Spleen (tissue), 11 donors: ENCODE data around the gene PRPSAP1. TPM values are rescaled to one million over a fixed set of nuclear protein-coding genes. Genes with fewer than 3 reads are reported as not detected.
A peak's percentile ranks its signal among the peaks of the same experiment; 100 is the strongest.

Experiments used
- DNase-seq: peaks from one replicate; pipeline ENCODE4 v3.0.0-alpha.2; 2020
- H3K27ac ChIP-seq, 8 donors: fragments of 200-600 bp; sonication (generic) in 7 of 8; 1 replicate in 4 of 8; 2 replicates in 4 of 8; pipeline versions ENCODE4 v1.5.0 to v1.8.0; 2016 to 2021; ENCODE audit warnings: inconsistent platforms in 4 of 8, mild to moderate bottlenecking in 4 of 8, moderate library complexity in 1 of 8
- H3K27me3 ChIP-seq, 7 donors: fragments of 200-600 bp; sonication (generic) in 6 of 7; replicated peaks in 1 of 7; 1 replicate in 4 of 7; 2 replicates in 3 of 7; pipeline versions ENCODE4 v1.5.0 to v1.8.0; 2016 to 2021; ENCODE audit warnings: inconsistent platforms in 3 of 7, mild to moderate bottlenecking in 1 of 7
- H3K36me3 ChIP-seq, 6 donors: fragments of 200-600 bp; sonication (generic) in 5 of 6; 1 replicate in 4 of 6; 2 replicates in 2 of 6; pipeline versions ENCODE4 v1.5.0 to v1.8.0; 2016 to 2021; ENCODE audit warnings: inconsistent platforms in 2 of 6
- H3K4me1 ChIP-seq, 6 donors: fragments of 200-600 bp; sonication (generic) in 5 of 6; 1 replicate in 3 of 6; 2 replicates in 3 of 6; pipeline versions ENCODE4 v1.5.0 to v1.8.0; 2016 to 2021; ENCODE audit warnings: inconsistent platforms in 3 of 6
- H3K4me3 ChIP-seq, 8 donors: fragments of 200-600 bp; sonication (generic) in 7 of 8; 1 replicate in 4 of 8; 2 replicates in 4 of 8; pipeline versions ENCODE4 v1.5.0 to v1.8.0; 2016 to 2021; ENCODE audit warnings: inconsistent platforms in 4 of 8, mild to moderate bottlenecking in 4 of 8, moderate library complexity in 2 of 8
- H3K9me3 ChIP-seq, 8 donors: fragments of 200-600 bp; sonication (generic) in 7 of 8; 1 replicate in 4 of 8; 2 replicates in 4 of 8; pipeline versions ENCODE4 v1.5.0 to v1.8.0; 2016 to 2021; ENCODE audit warnings: inconsistent platforms in 4 of 8
- POLR2A ChIP-seq, 3 donors: fragments of 450-650 bp; IDR thresholded peaks; one replicate each; pipeline ENCODE4 v1.5.1; 2017; ENCODE audit warnings: antibody characterized with exemption in 3 of 3, mild to moderate bottlenecking in 1 of 3
- POLR2AphosphoS5 ChIP-seq, 3 donors: sonication (generic); formaldehyde crosslinking; IDR thresholded peaks; one replicate each; pipeline ENCODE4 v1.5.1; 2017; ENCODE audit warnings: antibody characterized with exemption in 3 of 3
- WGBS, 5 donors: extraction: QIAGEN DNeasy Blood & Tissue Kit in 3 of 5; methylation state at CpG; one replicate each; pipeline versions ENCODE4 v1.1.5 to v1.1.7; 2013 to 2018; 5-methylcytosine and 5-hydroxymethylcytosine counted together
- intact Hi-C: fragments of 100-400 bp; cut with DNase I; formaldehyde crosslinking; loops from one replicate; pipeline ENCODE4 v1.15.0; 2023; ENCODE audit warnings: low total_unique reads
- polyA plus RNA-seq, 3 donors: library from polyadenylated mRNA; stranded (reverse); fragments of 200-250 nt; gene quantifications; one replicate each; pipeline ENCODE4 v1.2.1, GENCODE V29; 2013
- small RNA-seq, 4 donors: library from RNA; depleted of rRNA; stranded (forward); fragments of <200 nt; gene quantifications; one replicate each; pipeline ENCODE3, GENCODE V24; 2016
- total RNA-seq, 7 donors: library from RNA; depleted of rRNA in 3 of 7; stranded (reverse); fragments of >200 nt in 3 of 7; fragmentation: NEBNext Ultra II Directional in 4 of 7; extraction: Animal tissue kit (Norgen Biotek cat#: 25700) in 4 of 7; gene quantifications; one replicate each; pipeline versions ENCODE4 v1.1.0 to v1.2.1, GENCODE V29; 2016 to 2021
- TF ChIP-seq, protein P1 (sequence below), 11 experiments: fragments of 200-600 bp in 7 of 11; fragments of 450-650 bp in 4 of 11; sonication (generic) in 4 of 11; IDR thresholded peaks in 8 of 11; conservative IDR thresholded peaks in 3 of 11; 1 replicate in 7 of 11; 2 replicates in 4 of 11; pipeline versions ENCODE4 v1.4.0 to v1.8.0; 2016 to 2021; ENCODE audit warnings: antibody characterized with exemption in 11 of 11, inconsistent platforms in 4 of 11, mild to moderate bottlenecking in 1 of 11
- donor health status: healthy with polysubstance abuse.
- donor health status: DM: no; HTN: no; CAD: no; lungs with moderate emphysema.
- donor health status: DM: no; HTN: no; CAD: no.
- donor health status: Bipolar disorder and iron deficiency.
- donor health status: healthy.
- donor health status: DM: no; HTN: no; CAD: no.
- donor health status: DM: yes; HTN: yes; CAD: no.

PRPSAP1 gene
- total and polyA plus RNA-seq, 10 donors: 17.5 to 54.1 (median 35.8) TPM

DNA sequence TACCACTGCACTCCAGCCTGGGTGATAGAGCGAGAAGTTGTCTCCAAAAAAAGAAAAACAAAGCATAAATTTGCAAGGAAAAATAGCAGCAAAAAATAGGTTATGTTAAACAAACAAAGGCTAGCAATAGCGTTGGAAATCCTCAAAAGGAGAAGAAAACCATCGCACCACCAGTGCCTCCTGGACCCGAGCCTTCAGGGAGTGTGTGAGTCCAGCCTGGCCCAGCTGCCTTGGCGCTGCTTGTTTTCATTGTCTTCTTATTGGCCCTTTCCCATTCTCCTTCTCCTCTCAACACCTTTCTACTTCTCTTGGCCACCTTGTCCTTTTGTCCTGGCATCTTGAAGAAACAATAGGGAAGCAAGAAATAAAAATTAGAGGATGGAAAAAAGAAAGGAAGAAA, 93.0 kb downstream of the PRPSAP1 start:
- WGBS, 5 donors: 65 to 90% (median 72%) methylated on average over 5 of the region's 5 CpGs
- Histone ChIP-seq H3K27me3 (no peaks in the 10 kb centered on the region), H3K4me1 (peaks cover 16 to 68% (median 50%) of the 10 kb centered on the region in 6 donors), H3K27ac (peak overlapping the region in 3 of 8 donors; percentile 40 to 99 (median 99)), H3K36me3 (no peaks in the 10 kb centered on the region), H3K4me3 (no peak overlapping the region), H3K9me3 (no peaks in the 10 kb centered on the region)
- no peak for DNase-seq
- TF ChIP-seq POLR2AphosphoS5 (IDR thresholded peaks at IDR 0.05) (no peak), POLR2A (IDR thresholded peaks at IDR 0.05) (no peak)
- TF ChIP-seq, protein P1, sequence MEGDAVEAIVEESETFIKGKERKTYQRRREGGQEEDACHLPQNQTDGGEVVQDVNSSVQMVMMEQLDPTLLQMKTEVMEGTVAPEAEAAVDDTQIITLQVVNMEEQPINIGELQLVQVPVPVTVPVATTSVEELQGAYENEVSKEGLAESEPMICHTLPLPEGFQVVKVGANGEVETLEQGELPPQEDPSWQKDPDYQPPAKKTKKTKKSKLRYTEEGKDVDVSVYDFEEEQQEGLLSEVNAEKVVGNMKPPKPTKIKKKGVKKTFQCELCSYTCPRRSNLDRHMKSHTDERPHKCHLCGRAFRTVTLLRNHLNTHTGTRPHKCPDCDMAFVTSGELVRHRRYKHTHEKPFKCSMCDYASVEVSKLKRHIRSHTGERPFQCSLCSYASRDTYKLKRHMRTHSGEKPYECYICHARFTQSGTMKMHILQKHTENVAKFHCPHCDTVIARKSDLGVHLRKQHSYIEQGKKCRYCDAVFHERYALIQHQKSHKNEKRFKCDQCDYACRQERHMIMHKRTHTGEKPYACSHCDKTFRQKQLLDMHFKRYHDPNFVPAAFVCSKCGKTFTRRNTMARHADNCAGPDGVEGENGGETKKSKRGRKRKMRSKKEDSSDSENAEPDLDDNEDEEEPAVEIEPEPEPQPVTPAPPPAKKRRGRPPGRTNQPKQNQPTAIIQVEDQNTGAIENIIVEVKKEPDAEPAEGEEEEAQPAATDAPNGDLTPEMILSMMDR (IDR thresholded peaks at IDR 0.05 in 8 of 11, conservative IDR thresholded peaks at IDR 0.05 in 3 of 11): no peak
- intact Hi-C loops: no loop called here

DNA sequence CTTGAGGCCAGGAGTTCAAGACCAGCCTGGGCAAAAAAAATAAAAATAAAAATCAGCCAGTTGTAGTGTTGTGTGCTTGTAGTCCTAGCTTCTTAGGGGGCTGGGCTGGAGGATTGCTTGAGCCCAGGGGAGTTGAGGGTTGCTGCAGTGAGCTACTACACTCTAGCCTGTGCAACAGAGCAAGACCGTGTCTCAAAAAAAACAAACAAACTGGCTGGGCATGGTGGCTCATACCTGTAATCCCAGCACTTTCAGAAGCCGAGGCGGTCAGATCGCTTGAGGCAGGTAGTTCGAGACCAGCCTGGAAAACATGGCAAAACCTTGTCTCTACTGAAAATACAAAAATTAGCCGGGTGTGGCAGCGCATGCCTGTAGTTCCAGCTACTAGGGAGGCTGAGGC, 93.5 kb downstream of the PRPSAP1 start:
- WGBS, 5 donors: 83 to 91% (median 88%) methylated on average over 7 of the region's 7 CpGs
- Histone ChIP-seq H3K4me3 (no peak overlapping the region), H3K27ac (peak overlapping the region in 2 of 8 donors; percentile 40 to 99), H3K4me1 (peaks cover 16 to 68% (median 50%) of the 10 kb centered on the region in 6 donors), H3K9me3 (no peaks in the 10 kb centered on the region), H3K36me3 (no peaks in the 10 kb centered on the region), H3K27me3 (no peaks in the 10 kb centered on the region)
- no peak for DNase-seq
- intact Hi-C loops: no loop called here
- TF ChIP-seq, protein P1 (IDR thresholded peaks at IDR 0.05 in 8 of 11, conservative IDR thresholded peaks at IDR 0.05 in 3 of 11): no peak
- TF ChIP-seq POLR2A (IDR thresholded peaks at IDR 0.05) (no peak), POLR2AphosphoS5 (IDR thresholded peaks at IDR 0.05) (no peak)

Small RNAs within 50 kb of the gene (small RNA-seq; reads per million reads assigned to genes)
- gene RF00019: 0 reads per million in 4 donors
- 0 reads per million in 4 donors for gene RNU6-24P

Other genes starting within 250 kb of the PRPSAP1 start
- gene FOXJ1, start 212.7 kb downstream of the PRPSAP1 start, total RNA-seq: under 1 TPM in 1 of 7 donors, not detected in 6; 0.13 TPM
- gene FOXJ1, start 212.7 kb downstream of the PRPSAP1 start, polyA plus RNA-seq: under 1 TPM in 1 of 3 donors, not detected in 2; 0.05 TPM
- gene RNF157, start 113.4 kb downstream of the PRPSAP1 start, total RNA-seq: 10 to 100 TPM in 3 of 7 donors, 1 to 10 TPM in 4; 6.8 to 13.0 (median 8.6) TPM
- 1 to 10 TPM in 2 of 3 donors, under 1 TPM in 1; 0.89 to 2.0 (median 1.1) TPM for gene RNF157, start 113.4 kb downstream of the PRPSAP1 start, polyA plus RNA-seq
- gene UBALD2, start 88.6 kb downstream of the PRPSAP1 start, total RNA-seq: 10 to 100 TPM; 28.9 to 91.3 (median 63.8) TPM
- gene UBALD2, start 88.6 kb downstream of the PRPSAP1 start, polyA plus RNA-seq: 10 to 100 TPM; 42.5 to 54.7 (median 43.8) TPM
- gene QRICH2, start 45.6 kb downstream of the PRPSAP1 start, total RNA-seq: 1 to 10 TPM; 1.3 to 3.1 (median 2.7) TPM
- 1 to 10 TPM; 2.4 to 2.7 (median 2.5) TPM for gene QRICH2, start 45.6 kb downstream of the PRPSAP1 start, polyA plus RNA-seq
- 1 to 10 TPM; 3.7 to 7.2 (median 5.7) TPM for gene SPHK1, start 30.7 kb upstream of the PRPSAP1 start, total RNA-seq
- gene SPHK1, start 30.7 kb upstream of the PRPSAP1 start, polyA plus RNA-seq: 10 to 100 TPM in 1 of 3 donors, 1 to 10 TPM in 2; 8.1 to 11.4 (median 9.6) TPM
- 10 to 100 TPM; 24.1 to 55.9 (median 32.5) TPM for gene UBE2O, start 99.2 kb upstream of the PRPSAP1 start, total RNA-seq
- 10 to 100 TPM in 1 of 3 donors, 1 to 10 TPM in 2; 7.2 to 14.3 (median 8.5) TPM for gene UBE2O, start 99.2 kb upstream of the PRPSAP1 start, polyA plus RNA-seq
- gene AANAT, start 113.7 kb upstream of the PRPSAP1 start, total RNA-seq: not detected
- under 1 TPM in 2 of 3 donors, not detected in 1; 0.19 to 0.22 TPM for gene AANAT, start 113.7 kb upstream of the PRPSAP1 start, polyA plus RNA-seq
- gene RHBDF2, start 147.5 kb upstream of the PRPSAP1 start, total RNA-seq: 100 to 1,000 TPM in 4 of 7 donors, 10 to 100 TPM in 3; 95.1 to 147 (median 114) TPM
- gene RHBDF2, start 147.5 kb upstream of the PRPSAP1 start, polyA plus RNA-seq: 10 to 100 TPM; 31.4 to 72.7 (median 53.3) TPM
- gene CYGB, start 183.8 kb upstream of the PRPSAP1 start, total RNA-seq: 10 to 100 TPM in 3 of 7 donors, 1 to 10 TPM in 4; 5.0 to 21.0 (median 9.9) TPM
- 1 to 10 TPM; 3.5 to 5.8 (median 5.5) TPM for gene CYGB, start 183.8 kb upstream of the PRPSAP1 start, polyA plus RNA-seq
- 10 to 100 TPM in 2 of 7 donors, 1 to 10 TPM in 5; 3.5 to 18.8 (median 9.2) TPM for gene PRCD, start 186.1 kb upstream of the PRPSAP1 start, total RNA-seq
- gene PRCD, start 186.1 kb upstream of the PRPSAP1 start, polyA plus RNA-seq: 10 to 100 TPM; 28.9 to 54.1 (median 29.6) TPM
- gene ST6GALNAC2, start 231.9 kb upstream of the PRPSAP1 start, total RNA-seq: 10 to 100 TPM in 3 of 7 donors, 1 to 10 TPM in 4; 8.1 to 15.7 (median 9.8) TPM
- gene ST6GALNAC2, start 231.9 kb upstream of the PRPSAP1 start, polyA plus RNA-seq: 1 to 10 TPM; 1.1 to 4.8 (median 1.3) TPM